COLO668 (cell line): Measurements from ENCODE around the gene KCNH8.

Source experiments
- DNase-seq: peaks from one replicate; lab custom pipeline; 2025; ENCODE audit not compliant: unreplicated experiment; lab: John Stamatoyannopoulos, UW

KCNH8 gene

GRCh38 chr3:19250959-19251610 lies 102.8 kb downstream of the KCNH8 start:
- no peak for DNase-seq

- DNase-seq, result no peak
These were observed 105.9 kb downstream of the KCNH8 start for GRCh38 chr3:19254189-19254588.

- DNase-seq, result no peak
These were observed 106.6 kb downstream of the KCNH8 start for GRCh38 chr3:19254784-19255338.

GRCh38 chr3:19256313-19256712 lies 108.0 kb downstream of the KCNH8 start:
- no peak for DNase-seq

GRCh38 chr3:19263606-19264005 lies 115.3 kb downstream of the KCNH8 start:
- no peak for DNase-seq

GRCh38 chr3:19264424-19264823 lies 116.1 kb downstream of the KCNH8 start:
- DNase-seq, result no peak

GRCh38 chr3:19267040-19267439 lies 118.7 kb downstream of the KCNH8 start:
- DNase-seq, result no peak

GRCh38 chr3:19270481-19270880 lies 122.2 kb downstream of the KCNH8 start:
- no peak for DNase-seq

- DNase-seq, result no peak
These were observed 124.0 kb downstream of the KCNH8 start for GRCh38 chr3:19272296-19272695.

GRCh38 chr3:19273091-19273490 lies 124.8 kb downstream of the KCNH8 start:
- no peak for DNase-seq

GRCh38 chr3:19274576-19274975 lies 126.3 kb downstream of the KCNH8 start:
- DNase-seq, result no peak

- DNase-seq, result no peak
These were observed 136.7 kb downstream of the KCNH8 start for GRCh38 chr3:19284974-19285373.

- DNase-seq, result no peak
These were observed 145.0 kb downstream of the KCNH8 start for GRCh38 chr3:19293295-19293694.

GRCh38 chr3:19295208-19295607 lies 146.9 kb downstream of the KCNH8 start:
- no peak for DNase-seq

- DNase-seq, result no peak
These were observed 183.6 kb downstream of the KCNH8 start for GRCh38 chr3:19331931-19332330.

- DNase-seq, result no peak
These were observed 185.8 kb downstream of the KCNH8 start for GRCh38 chr3:19334120-19334519.

GRCh38 chr3:19338769-19339168 lies 190.5 kb downstream of the KCNH8 start:
- DNase-seq, result no peak

- DNase-seq, result no peak
These were observed 194.1 kb downstream of the KCNH8 start for GRCh38 chr3:19342389-19342788.

- no peak for DNase-seq
These were observed 198.4 kb downstream of the KCNH8 start for GRCh38 chr3:19346759-19347158.

GRCh38 chr3:19347671-19348070 lies 199.4 kb downstream of the KCNH8 start:
- DNase-seq, result no peak

- no peak for DNase-seq
These were observed 200.2 kb downstream of the KCNH8 start for GRCh38 chr3:19348500-19348899.

- no peak for DNase-seq
These were observed 200.7 kb downstream of the KCNH8 start for GRCh38 chr3:19348941-19349564.

- DNase-seq, result no peak
These were observed 209.6 kb downstream of the KCNH8 start for GRCh38 chr3:19357947-19358346.
